Colonic mucosa (tissue), 4 donors: ENCODE measurements around the gene MCRIP2. TPM values are rescaled to one million over a fixed set of nuclear protein-coding genes. Genes with fewer than 3 reads are reported as not detected.

ENCODE experiments used
- DNase-seq: peaks from one replicate; pipeline ENCODE4 v3.0.0-alpha.2; 2020
- H3K27ac ChIP-seq: fragments of 200-600 bp; one replicate; pipeline ENCODE4 v1.8.0; 2021
- H3K27me3 ChIP-seq: fragments of 200-600 bp; one replicate; pipeline ENCODE4 v1.8.0; 2021
- H3K36me3 ChIP-seq: fragments of 200-600 bp; one replicate; pipeline ENCODE4 v1.8.0; 2021
- H3K4me1 ChIP-seq: fragments of 200-600 bp; one replicate; pipeline ENCODE4 v1.8.0; 2021; ENCODE audit warnings: mild to moderate bottlenecking
- H3K4me3 ChIP-seq: fragments of 200-600 bp; one replicate; pipeline ENCODE4 v1.8.0; 2021
- H3K9ac ChIP-seq, 2 donors: one replicate each; pipeline ENCODE4 v1.7.0; 2013; ENCODE audit warnings: control low read depth in 2 of 2, low read depth in 2 of 2, low read length in 2 of 2
- H3K9me3 ChIP-seq: fragments of 200-600 bp; one replicate; pipeline ENCODE4 v1.8.0; 2021
- CTCF ChIP-seq: fragments of 200-600 bp; IDR thresholded peaks from one replicate; pipeline ENCODE4 v1.8.0; 2022; ENCODE audit warnings: antibody characterized with exemption, mild to moderate bottlenecking
- intact Hi-C: fragments of 100-400 bp; cut with DNase I; formaldehyde crosslinking; loops from one replicate; pipeline ENCODE4 v1.14.1; 2022
- total RNA-seq, 2 donors: library from RNA; stranded (reverse); fragmentation: NEBNext Ultra II Directional in 1 of 2; extraction: Animal tissue kit (Norgen Biotek cat#: 25700) in 1 of 2; gene quantifications; one replicate each; pipeline ENCODE4 v1.2.1, GENCODE V29; 2021
- donor health status: healthy.
- donor health status: DM: no; HTN: no; CAD: no.
- donor health status: DM: no; HTN: no; CAD: no.

The MCRIP2 gene
- total RNA-seq, 2 donors from 2014 or later = 132 to 158 TPM

GRCh38 chr16:682493-683395 lies 41.1 kb downstream of the MCRIP2 start:
- H3K27me3 ChIP-seq = no peaks in the 10 kb centered on the region
- H3K9me3 ChIP-seq = no peaks in the 10 kb centered on the region
- DNase-seq = no peak
- peaks cover 36% of the 10 kb centered on the region for H3K4me1 ChIP-seq
- no peak overlapping the region for H3K27ac ChIP-seq
- no peak for TF ChIP-seq CTCF
- intact Hi-C loops = no loop called here
- H3K4me3 ChIP-seq = no peak overlapping the region
- H3K36me3 ChIP-seq = peaks cover 6% of the 10 kb centered on the region
- peak overlapping the region in 1 of 2 donors; percentile 78 for H3K9ac ChIP-seq

- Histone ChIP-seq H3K4me1 (peaks cover 36% of the 10 kb centered on the region), H3K36me3 (peaks cover 6% of the 10 kb centered on the region)
These were observed 41.9 kb downstream of the MCRIP2 start for GRCh38 chr16:683396-684070.

GRCh38 chr16:684071-684794 lies 42.6 kb downstream of the MCRIP2 start, which contains the start of gene JMJD8:
Gene JMJD8 (minus strand): TSS chr16:684334. CDS start chr16:684319, 15 bp downstream.
- peak within 1 kb of the TSS; percentile 63 for H3K4me3 ChIP-seq
- intact Hi-C loops = no loop called here
- DNase-seq = peak; percentile 97
- peak within 1 kb of the TSS; percentile 78 to 90 for H3K9ac ChIP-seq
- no peak for TF ChIP-seq CTCF
- H3K27ac ChIP-seq = peak within 1 kb of the TSS; percentile 60
- H3K27me3 ChIP-seq = no peaks in the 10 kb centered on the region
- H3K36me3 ChIP-seq = peaks cover 6% of the 10 kb centered on the region
- peaks cover 40% of the 10 kb centered on the region for H3K4me1 ChIP-seq
- H3K9me3 ChIP-seq = no peaks in the 10 kb centered on the region

More at GRCh38 chr16:683396-684070, 41.9 kb downstream of the MCRIP2 start:
- no peak for TF ChIP-seq CTCF
- peak overlapping the region; percentile 78 to 90 for H3K9ac ChIP-seq
- peak overlapping the region; percentile 60 for H3K27ac ChIP-seq
- peak overlapping the region; percentile 63 for H3K4me3 ChIP-seq
- intact Hi-C loops = no loop called here
- no peaks in the 10 kb centered on the region for H3K27me3 ChIP-seq
- H3K9me3 ChIP-seq = no peaks in the 10 kb centered on the region
- no peak for DNase-seq

- Histone ChIP-seq H3K9me3 (no peaks in the 10 kb centered on the region), H3K9ac (no peak overlapping the region), H3K36me3 (peaks cover 6% of the 10 kb centered on the region), H3K4me3 (peak overlapping the region; percentile 63), H3K4me1 (peaks cover 43% of the 10 kb centered on the region), H3K27ac (no peak overlapping the region), H3K27me3 (no peaks in the 10 kb centered on the region)
- TF ChIP-seq CTCF = no peak
- no peak for DNase-seq
- intact Hi-C loops = no loop called here
These were observed 43.5 kb downstream of the MCRIP2 start for GRCh38 chr16:684961-685696.
